BJ (cell line): ENCODE measurements around the gene HTR7. TPM values are rescaled to one million over a fixed set of nuclear protein-coding genes. Genes with fewer than 3 reads are reported as not detected.

Experiments used
- CTCF ChIA-PET: fragments of 350-600 bp; formaldehyde crosslinking; extraction: SDS; loops from one replicate; lab custom pipeline; 2021; ENCODE audit warnings: antibody characterized with exemption, inconsistent platforms; lab: Yijun Ruan, JAX
- POLR2A ChIA-PET: fragments of 300-600 bp; sonication (Branson Sonifier 250); formaldehyde crosslinking; extraction: SDS; loops from one replicate; lab custom pipeline; 2021; ENCODE audit warnings: antibody characterized with exemption; lab: Charles Lee
- DNase-seq: peaks from one replicate; pipeline ENCODE4 v3.0.0-alpha.2; 2011; ENCODE audit warnings: low read depth
- H3K27me3 ChIP-seq: 2 replicates; pipeline ENCODE4 v1.6.0; 2011; ENCODE audit warnings: low read length; ENCODE audit not compliant: control insufficient read depth, insufficient read depth
- H3K36me3 ChIP-seq: 2 replicates; pipeline ENCODE4 v1.5.1; 2011; ENCODE audit warnings: low read length; ENCODE audit not compliant: control insufficient read depth, insufficient read depth
- H3K4me3 ChIP-seq: 2 replicates; pipeline ENCODE4 v1.5.1; 2011; ENCODE audit warnings: low read depth, mild to moderate bottlenecking, control low read depth, low read length
- CTCF ChIP-seq: IDR thresholded peaks from 2 replicates; pipeline ENCODE4 v1.5.1; 2011; ENCODE audit warnings: low read depth, mild to moderate bottlenecking, control low read depth, inconsistent platforms, low read length, moderate library complexity; ENCODE audit not compliant: insufficient read depth
- polyA plus RNA-seq: library from polyadenylated mRNA; depleted of rRNA; stranded (reverse); fragments of >200 nt; gene quantifications from 2 replicates; pipeline ENCODE4 v1.2.3, GENCODE V29; 2011

The HTR7 gene
- polyA plus RNA-seq, 1 experiment, result 0.16 TPM

GRCh38 chr10:90859321-90859751 lies 1.5 kb upstream of the HTR7 start:
- ChIA-PET POLR2A (interaction anchor here (0.5 kb wide), 1 partner anchor 772 kb away, joined by 8 read pairs; no protein-coding TSS in a partner anchor), CTCF (interaction anchor here (0.9 to 2.2 kb wide), 2 partner anchors 13 to 58 kb away, joined by 3 to 13 read pairs; partner anchors contain the start of gene RPP30)
- no peak for TF ChIP-seq CTCF
- no peak for DNase-seq
- peaks cover 11% of the 10 kb centered on the region for H3K27me3 ChIP-seq
- no peak overlapping the region for H3K4me3 ChIP-seq
- H3K36me3 ChIP-seq, result no peaks in the 10 kb centered on the region

GRCh38 chr10:90858461-90858968 lies 676 bp upstream of the HTR7 start:
- no peak for TF ChIP-seq CTCF
- ChIA-PET POLR2A (no interaction called here), CTCF (interaction anchor here (0.6 to 2.2 kb wide), 5 partner anchors 11 to 1064 kb away, joined by 3 to 13 read pairs (median 4); partner anchors contain the start of gene RPP30)
- Histone ChIP-seq H3K4me3 (peak overlapping the region; percentile 62), H3K36me3 (no peaks in the 10 kb centered on the region), H3K27me3 (peaks cover 10% of the 10 kb centered on the region)
- no peak for DNase-seq

GRCh38 chr10:90856964-90857634 lies 740 bp downstream of the HTR7 start:
- no peak for DNase-seq
- peaks cover 9% of the 10 kb centered on the region for H3K27me3 ChIP-seq
- H3K36me3 ChIP-seq, result no peaks in the 10 kb centered on the region
- H3K4me3 ChIP-seq, result peak overlapping the region; percentile 62
- CTCF ChIA-PET, result interaction anchor here (0.7 to 2.2 kb wide), 4 partner anchors 8 to 15 kb away, joined by 3 to 13 read pairs (median 4); partner anchors contain the start of gene RPP30
- POLR2A ChIA-PET, result no interaction called here
- TF ChIP-seq CTCF, result no peak

GRCh38 chr10:90856261-90856660 lies 1.6 kb downstream of the HTR7 start:
- TF ChIP-seq CTCF, result no peak
- H3K4me3 ChIP-seq, result no peak overlapping the region
- no peak for DNase-seq
- H3K27me3 ChIP-seq, result peaks cover 9% of the 10 kb centered on the region
- ChIA-PET POLR2A (no interaction called here), CTCF (interaction anchor here (0.7 to 1.3 kb wide), 3 partner anchors 9 to 13 kb away, joined by 3 to 4 read pairs (median 3); no protein-coding TSS in a partner anchor)
- H3K36me3 ChIP-seq, result no peaks in the 10 kb centered on the region

- H3K4me3 ChIP-seq, result no peak overlapping the region
- POLR2A ChIA-PET, result no interaction called here
- peaks cover 9% of the 10 kb centered on the region for H3K27me3 ChIP-seq
- CTCF ChIA-PET, result interaction anchor here (1.5 kb wide), 1 partner anchor 10 kb away, joined by 6 read pairs; no protein-coding TSS in a partner anchor
- TF ChIP-seq CTCF, result no peak
- no peak for DNase-seq
- no peaks in the 10 kb centered on the region for H3K36me3 ChIP-seq
These were observed 2.7 kb downstream of the HTR7 start for GRCh38 chr10:90855126-90855525.
